Measurements from ENCODE around the gene RTP5.

The RTP5 gene

GRCh38 chr2:241862775-241863535, 6.6 kb upstream of the RTP5 start:
- H3K27ac ChIP-seq: no peak overlapping the region

GRCh38 chr2:241863536-241863954, 6.0 kb upstream of the RTP5 start:
- TF ChIP-seq CTCF (conservative IDR thresholded peaks at IDR 0.05; ENCODE audit: low read depth): no peak
- ChIA-PET CTCF (no interaction called here), POLR2A (ENCODE audit: low non-redundant PET) (no interaction called here)
- no peak overlapping the region for H3K27ac ChIP-seq
- DNase-seq (ENCODE audit: low spot score): no peak

More at GRCh38 chr2:241862775-241863535, 6.6 kb upstream of the RTP5 start:
- no peak for DNase-seq (ENCODE audit: low spot score)
- ChIA-PET CTCF (no interaction called here), POLR2A (ENCODE audit: low non-redundant PET) (no interaction called here)
- TF ChIP-seq CTCF (conservative IDR thresholded peaks at IDR 0.05; ENCODE audit: low read depth): no peak

- no peak for TF ChIP-seq CTCF (conservative IDR thresholded peaks at IDR 0.05; ENCODE audit: low read depth)
- CTCF ChIA-PET: no interaction called here
- no peak overlapping the region for H3K27ac ChIP-seq
- POLR2A ChIA-PET (ENCODE audit: low non-redundant PET): no interaction called here
- no peak for DNase-seq (ENCODE audit: low spot score)
Measured at GRCh38 chr2:241864168-241864849, 5.2 kb upstream of the RTP5 start.

GRCh38 chr2:241864850-241865213, 4.7 kb upstream of the RTP5 start:
- no peak for DNase-seq (ENCODE audit: low spot score)
- no peak overlapping the region for H3K27ac ChIP-seq
- ChIA-PET POLR2A (ENCODE audit: low non-redundant PET) (no interaction called here), CTCF (no interaction called here)
- TF ChIP-seq CTCF (conservative IDR thresholded peaks at IDR 0.05; ENCODE audit: low read depth): no peak

GRCh38 chr2:241865416-241865956, 4.0 kb upstream of the RTP5 start:
- POLR2A ChIA-PET (ENCODE audit: low non-redundant PET): no interaction called here
- no peak overlapping the region for H3K27ac ChIP-seq
- CTCF ChIA-PET: no interaction called here
- TF ChIP-seq CTCF (conservative IDR thresholded peaks at IDR 0.05; ENCODE audit: low read depth): no peak
- DNase-seq (ENCODE audit: low spot score): no peak

- POLR2A ChIA-PET (ENCODE audit: low non-redundant PET): no interaction called here
- TF ChIP-seq CTCF (conservative IDR thresholded peaks at IDR 0.05; ENCODE audit: low read depth): no peak
- no peak for DNase-seq (ENCODE audit: low spot score)
- CTCF ChIA-PET: interaction anchor here (0.6 kb wide), 3 partner anchors 11 to 165 kb away, joined by 3 to 5 read pairs (median 3); no protein-coding TSS in a partner anchor
- H3K27ac ChIP-seq: no peak overlapping the region
Measured at GRCh38 chr2:241865957-241866789, 3.4 kb upstream of the RTP5 start.
